ENCODE measurements around the gene THOC6. TPM values are rescaled to one million over a fixed set of nuclear protein-coding genes. Genes with fewer than 3 reads are reported as not detected.

The THOC6 gene
- total RNA-seq, 1 donor from 2014 or later: 16.6 TPM

DNA sequence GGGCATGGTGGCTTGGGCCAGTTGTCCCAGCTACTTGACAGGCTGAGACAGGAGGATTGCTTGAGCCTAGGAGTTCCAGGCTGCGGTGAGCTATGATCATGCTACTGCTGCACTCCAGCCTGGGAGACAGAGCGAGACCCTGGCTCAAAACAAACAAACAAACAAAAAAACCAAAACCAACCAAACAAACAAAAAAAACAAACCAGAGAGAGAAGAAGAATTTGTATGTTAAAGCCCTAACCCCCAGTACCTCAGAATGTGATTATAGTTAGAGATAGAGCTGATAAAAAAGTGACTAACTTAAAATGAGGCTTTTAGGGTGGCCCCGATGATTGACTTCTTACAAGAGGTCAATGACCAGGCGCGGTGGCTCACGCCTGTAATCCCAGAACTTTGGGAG, 20.9 kb downstream of the THOC6 start:
- no peak overlapping the region for H3K27ac Mint-ChIP-seq
- Histone ChIP-seq H3K9ac (no peak overlapping the region), H3F3A (ENCODE audit: low read depth) (peaks cover 30% of the 10 kb centered on the region), H3K4me2 (no peak overlapping the region), H2AFZ (replicated peaks) (no peak overlapping the region), H3K27me3 (peaks cover 96% of the 10 kb centered on the region), H3K9me3 (ENCODE audit: low read depth) (no peaks in the 10 kb centered on the region), H3K36me3 (no peaks in the 10 kb centered on the region), H3K79me2 (ENCODE audit: low read depth) (no peaks in the 10 kb centered on the region), H3K4me3 (no peak overlapping the region), H3K4me1 (no peaks in the 10 kb centered on the region), H3K27ac (no peak overlapping the region), H4K20me1 (ENCODE audit: low read depth) (peaks cover 13% of the 10 kb centered on the region)
- peak overlapping the region; percentile 86 for H3K4me3 Mint-ChIP-seq
- no peak for DNase-seq (ENCODE audit: low spot score)
- TF ChIP-seq EZH2 (IDR thresholded peaks at IDR 0.05) (no peak), EZH2phosphoT487 (IDR thresholded peaks at IDR 0.05) (no peak)
- TF ChIP-seq, protein P1, sequence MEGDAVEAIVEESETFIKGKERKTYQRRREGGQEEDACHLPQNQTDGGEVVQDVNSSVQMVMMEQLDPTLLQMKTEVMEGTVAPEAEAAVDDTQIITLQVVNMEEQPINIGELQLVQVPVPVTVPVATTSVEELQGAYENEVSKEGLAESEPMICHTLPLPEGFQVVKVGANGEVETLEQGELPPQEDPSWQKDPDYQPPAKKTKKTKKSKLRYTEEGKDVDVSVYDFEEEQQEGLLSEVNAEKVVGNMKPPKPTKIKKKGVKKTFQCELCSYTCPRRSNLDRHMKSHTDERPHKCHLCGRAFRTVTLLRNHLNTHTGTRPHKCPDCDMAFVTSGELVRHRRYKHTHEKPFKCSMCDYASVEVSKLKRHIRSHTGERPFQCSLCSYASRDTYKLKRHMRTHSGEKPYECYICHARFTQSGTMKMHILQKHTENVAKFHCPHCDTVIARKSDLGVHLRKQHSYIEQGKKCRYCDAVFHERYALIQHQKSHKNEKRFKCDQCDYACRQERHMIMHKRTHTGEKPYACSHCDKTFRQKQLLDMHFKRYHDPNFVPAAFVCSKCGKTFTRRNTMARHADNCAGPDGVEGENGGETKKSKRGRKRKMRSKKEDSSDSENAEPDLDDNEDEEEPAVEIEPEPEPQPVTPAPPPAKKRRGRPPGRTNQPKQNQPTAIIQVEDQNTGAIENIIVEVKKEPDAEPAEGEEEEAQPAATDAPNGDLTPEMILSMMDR (IDR thresholded peaks at IDR 0.05): no peak
- peaks cover 5% of the 10 kb centered on the region for H3K4me1 Mint-ChIP-seq
- peaks cover 46% of the 10 kb centered on the region for H3K27me3 Mint-ChIP-seq (ENCODE audit: insufficient read depth, low read depth)
- H3K36me3 Mint-ChIP-seq: no peaks in the 10 kb centered on the region
- no peaks in the 10 kb centered on the region for H3K9me3 Mint-ChIP-seq

DNA sequence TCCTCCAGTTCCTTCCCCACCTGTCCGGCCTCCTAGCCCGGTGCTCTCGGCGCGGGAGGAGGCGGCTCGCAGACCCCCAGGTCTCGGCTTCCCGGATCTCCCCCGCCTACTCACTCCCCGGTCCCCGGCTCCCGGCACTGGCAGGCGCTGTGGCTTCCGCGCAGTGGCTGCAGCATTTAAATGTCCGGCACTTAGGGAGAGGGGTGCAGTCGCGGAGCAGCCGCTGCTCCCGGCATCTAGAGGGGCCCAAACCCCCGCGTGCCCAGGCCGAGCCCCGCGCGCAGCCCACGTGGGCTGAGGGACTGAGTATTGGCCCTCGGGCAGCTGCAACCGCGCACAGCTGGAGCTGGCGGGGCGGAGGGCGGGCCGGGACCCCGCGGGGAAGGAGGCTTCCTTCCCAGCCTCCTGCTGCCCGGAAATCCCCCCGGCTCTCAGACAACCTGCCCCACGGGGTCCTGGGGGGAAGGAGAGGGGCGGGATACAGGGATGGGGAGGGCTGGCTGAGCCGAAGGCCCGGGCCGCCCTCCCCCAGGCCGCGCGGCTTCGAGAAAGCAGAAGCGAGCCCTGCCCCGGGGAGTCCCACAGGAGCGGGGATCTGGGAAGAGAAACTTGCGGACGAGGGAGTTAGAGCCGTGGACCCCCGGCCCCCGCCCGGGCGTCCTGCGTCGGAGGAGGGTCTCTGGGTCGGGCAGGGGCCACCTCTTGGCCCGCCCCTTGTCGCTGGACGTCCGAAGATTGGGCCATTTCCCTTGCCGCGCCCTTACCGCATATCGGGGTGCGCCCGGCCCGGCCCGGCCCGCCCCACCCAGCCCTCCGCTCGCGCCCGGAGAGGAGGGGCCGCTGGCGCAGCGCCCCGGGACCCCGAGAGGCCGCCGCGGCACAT, 22.2 kb downstream of the THOC6 start, which contains the start of gene MMP25:
TSS of gene MMP25 (plus strand) at position 804 of the 883 bp plus-strand sequence. CDS start 357 bp downstream, outside the sequence.
- TF ChIP-seq EZH2 (IDR thresholded peaks at IDR 0.05) (peak; percentile 81), EZH2phosphoT487 (IDR thresholded peaks at IDR 0.05) (peak; percentile 50)
- TF ChIP-seq, protein P1 (IDR thresholded peaks at IDR 0.05): no peak
- Histone ChIP-seq H3K9ac (no peak within 1 kb of the TSS), H3K27me3 (peaks cover 97% of the 10 kb centered on the region), H3K79me2 (ENCODE audit: low read depth) (no peaks in the 10 kb centered on the region), H3K4me3 (peak within 1 kb of the TSS; percentile 58), H3K4me2 (peak within 1 kb of the TSS; percentile 91), H3K27ac (no peak within 1 kb of the TSS), H4K20me1 (ENCODE audit: low read depth) (peaks cover 13% of the 10 kb centered on the region), H2AFZ (replicated peaks) (peak within 1 kb of the TSS; percentile 55), H3K4me1 (no peaks in the 10 kb centered on the region), H3K36me3 (no peaks in the 10 kb centered on the region), H3K9me3 (ENCODE audit: low read depth) (no peaks in the 10 kb centered on the region), H3F3A (ENCODE audit: low read depth) (peaks cover 30% of the 10 kb centered on the region)
- no peaks in the 10 kb centered on the region for H3K9me3 Mint-ChIP-seq
- H3K4me1 Mint-ChIP-seq: peaks cover 5% of the 10 kb centered on the region
- peak; percentile 66 for DNase-seq (ENCODE audit: low spot score)
- H3K27ac Mint-ChIP-seq: no peak within 1 kb of the TSS
- peaks cover 42% of the 10 kb centered on the region for H3K27me3 Mint-ChIP-seq (ENCODE audit: insufficient read depth, low read depth)
- H3K4me3 Mint-ChIP-seq: peak within 1 kb of the TSS; percentile 86
- no peaks in the 10 kb centered on the region for H3K36me3 Mint-ChIP-seq

- Histone ChIP-seq H3K9ac (no peak overlapping the region), H3K4me2 (peak overlapping the region; percentile 91), H3K79me2 (ENCODE audit: low read depth) (no peaks in the 10 kb centered on the region), H3K36me3 (no peaks in the 10 kb centered on the region), H4K20me1 (ENCODE audit: low read depth) (peaks cover 13% of the 10 kb centered on the region), H2AFZ (replicated peaks) (peak overlapping the region; percentile 55), H3F3A (ENCODE audit: low read depth) (peaks cover 30% of the 10 kb centered on the region), H3K4me1 (no peaks in the 10 kb centered on the region), H3K27me3 (peaks cover 93% of the 10 kb centered on the region), H3K27ac (no peak overlapping the region), H3K4me3 (peak overlapping the region; percentile 58), H3K9me3 (ENCODE audit: low read depth) (no peaks in the 10 kb centered on the region)
- peaks cover 45% of the 10 kb centered on the region for H3K27me3 Mint-ChIP-seq (ENCODE audit: insufficient read depth, low read depth)
- TF ChIP-seq EZH2phosphoT487 (IDR thresholded peaks at IDR 0.05) (peak; percentile 87), EZH2 (IDR thresholded peaks at IDR 0.05) (peak; percentile 92)
- TF ChIP-seq, protein P1 (IDR thresholded peaks at IDR 0.05): no peak
- H3K9me3 Mint-ChIP-seq: no peaks in the 10 kb centered on the region
- H3K27ac Mint-ChIP-seq: no peak overlapping the region
- H3K4me1 Mint-ChIP-seq: peaks cover 5% of the 10 kb centered on the region
- peak; percentile 61 for DNase-seq (ENCODE audit: low spot score)
- H3K36me3 Mint-ChIP-seq: no peaks in the 10 kb centered on the region
- peak overlapping the region; percentile 80 for H3K4me3 Mint-ChIP-seq
Measured at GRCh38 chr16:3046641-3047386, 23.0 kb downstream of the THOC6 start.

Data from neural progenitor cell (in vitro differentiated cells).